Sigmoid colon (tissue), 4 donors: ENCODE measurements around the gene MAST4.

ENCODE experiments used
- POLR2A ChIP-seq, 2 donors: fragments of 450-650 bp; IDR thresholded peaks; one replicate each; pipeline ENCODE4 v1.6.1; 2016; ENCODE audit warnings: antibody characterized with exemption in 2 of 2, mild to moderate bottlenecking in 2 of 2, moderate library complexity in 2 of 2
- POLR2AphosphoS5 ChIP-seq, 4 donors: sonication (generic); formaldehyde crosslinking; IDR thresholded peaks; one replicate each; pipeline ENCODE4 v1.6.1; 2017; ENCODE audit warnings: antibody characterized with exemption in 4 of 4
- TF ChIP-seq, protein P1 (sequence below), 4 experiments: fragments of 450-650 bp in 3 of 4; fragments of 200-600 bp in 1 of 4; IDR thresholded peaks; one replicate each; pipeline ENCODE4 v1.5.1; 2016 to 2019; ENCODE audit warnings: antibody characterized with exemption in 4 of 4, mild to moderate bottlenecking in 3 of 4, moderate library complexity in 2 of 4

DNA sequence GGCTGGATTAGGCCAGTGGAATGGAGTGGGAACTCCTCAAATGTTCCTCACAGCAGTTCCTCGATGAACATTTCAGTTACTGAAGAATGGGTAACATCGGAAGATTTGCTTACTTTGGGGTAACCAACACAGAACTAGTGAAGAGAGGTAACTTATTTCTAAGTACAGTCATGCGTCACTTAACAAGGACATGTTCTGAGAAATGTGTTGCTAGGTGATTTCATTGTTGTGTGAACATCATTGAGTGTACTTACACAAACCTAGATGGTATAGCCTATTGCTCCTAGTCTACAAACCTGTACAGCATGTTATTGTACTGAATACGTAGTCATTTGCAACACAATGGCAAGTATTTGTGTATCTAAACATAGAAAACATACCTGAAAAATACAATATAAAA is 228.3 kb downstream of the MAST4 start:
- TF ChIP-seq, protein P1, sequence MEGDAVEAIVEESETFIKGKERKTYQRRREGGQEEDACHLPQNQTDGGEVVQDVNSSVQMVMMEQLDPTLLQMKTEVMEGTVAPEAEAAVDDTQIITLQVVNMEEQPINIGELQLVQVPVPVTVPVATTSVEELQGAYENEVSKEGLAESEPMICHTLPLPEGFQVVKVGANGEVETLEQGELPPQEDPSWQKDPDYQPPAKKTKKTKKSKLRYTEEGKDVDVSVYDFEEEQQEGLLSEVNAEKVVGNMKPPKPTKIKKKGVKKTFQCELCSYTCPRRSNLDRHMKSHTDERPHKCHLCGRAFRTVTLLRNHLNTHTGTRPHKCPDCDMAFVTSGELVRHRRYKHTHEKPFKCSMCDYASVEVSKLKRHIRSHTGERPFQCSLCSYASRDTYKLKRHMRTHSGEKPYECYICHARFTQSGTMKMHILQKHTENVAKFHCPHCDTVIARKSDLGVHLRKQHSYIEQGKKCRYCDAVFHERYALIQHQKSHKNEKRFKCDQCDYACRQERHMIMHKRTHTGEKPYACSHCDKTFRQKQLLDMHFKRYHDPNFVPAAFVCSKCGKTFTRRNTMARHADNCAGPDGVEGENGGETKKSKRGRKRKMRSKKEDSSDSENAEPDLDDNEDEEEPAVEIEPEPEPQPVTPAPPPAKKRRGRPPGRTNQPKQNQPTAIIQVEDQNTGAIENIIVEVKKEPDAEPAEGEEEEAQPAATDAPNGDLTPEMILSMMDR (IDR thresholded peaks at IDR 0.05): no peak
- TF ChIP-seq POLR2A (IDR thresholded peaks at IDR 0.05) (no peak), POLR2AphosphoS5 (IDR thresholded peaks at IDR 0.05) (no peak)
